Measurements from ENCODE around the gene ZNF763. TPM values are rescaled to one million over a fixed set of nuclear protein-coding genes. Genes with fewer than 3 reads are reported as not detected.

The ZNF763 gene
- polyA plus RNA-seq, 3 donors: 1.3 to 2.6 (median 1.7) TPM

- no peak overlapping the region for H3K9ac ChIP-seq (ENCODE audit: insufficient read depth, low read length, poor library complexity, severe bottlenecking)
- DNase-seq: peak in 1 of 3 donors; percentile 13
- H3K27ac Mint-ChIP-seq: no peak overlapping the region
- H2AFZ ChIP-seq (ENCODE audit: insufficient read depth, low read depth, low read length, poor library complexity, severe bottlenecking): no peak overlapping the region
- TF ChIP-seq, protein P1, sequence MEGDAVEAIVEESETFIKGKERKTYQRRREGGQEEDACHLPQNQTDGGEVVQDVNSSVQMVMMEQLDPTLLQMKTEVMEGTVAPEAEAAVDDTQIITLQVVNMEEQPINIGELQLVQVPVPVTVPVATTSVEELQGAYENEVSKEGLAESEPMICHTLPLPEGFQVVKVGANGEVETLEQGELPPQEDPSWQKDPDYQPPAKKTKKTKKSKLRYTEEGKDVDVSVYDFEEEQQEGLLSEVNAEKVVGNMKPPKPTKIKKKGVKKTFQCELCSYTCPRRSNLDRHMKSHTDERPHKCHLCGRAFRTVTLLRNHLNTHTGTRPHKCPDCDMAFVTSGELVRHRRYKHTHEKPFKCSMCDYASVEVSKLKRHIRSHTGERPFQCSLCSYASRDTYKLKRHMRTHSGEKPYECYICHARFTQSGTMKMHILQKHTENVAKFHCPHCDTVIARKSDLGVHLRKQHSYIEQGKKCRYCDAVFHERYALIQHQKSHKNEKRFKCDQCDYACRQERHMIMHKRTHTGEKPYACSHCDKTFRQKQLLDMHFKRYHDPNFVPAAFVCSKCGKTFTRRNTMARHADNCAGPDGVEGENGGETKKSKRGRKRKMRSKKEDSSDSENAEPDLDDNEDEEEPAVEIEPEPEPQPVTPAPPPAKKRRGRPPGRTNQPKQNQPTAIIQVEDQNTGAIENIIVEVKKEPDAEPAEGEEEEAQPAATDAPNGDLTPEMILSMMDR (IDR thresholded peaks at IDR 0.05): no peak
- H3K4me3 ChIP-seq (replicated peaks in 1 of 3; ENCODE audit: low read depth in 2 of 3, low read length in 3 of 3): no peak overlapping the region
- H3K9me3 ChIP-seq (replicated peaks in 1 of 2; ENCODE audit: control insufficient read depth in 1 of 2, insufficient read depth in 1 of 2, low read length in 2 of 2): peaks cover 48 to 59% of the 10 kb centered on the region in 2 donors
- WGBS (ENCODE audit: insufficient coverage): 92% methylated on average over 1 of the region's 4 CpGs
- peaks cover 0 to 8% (median 2%) of the 10 kb centered on the region in 3 donors for H3K27me3 Mint-ChIP-seq (ENCODE audit: low read depth in 3 of 3)
- intact Hi-C loops (cut with micrococcal nuclease): loop anchor here in 1 of 2 donors (10.0 kb wide), 1 partner anchor 168 kb away; the partner anchor contains the start of gene ZNF440
- peaks cover 11 to 21% of the 10 kb centered on the region in 2 donors for H3K36me3 ChIP-seq (replicated peaks in 1 of 2; ENCODE audit: control insufficient read depth in 1 of 2, insufficient read depth in 2 of 2, low read length in 2 of 2)
- H3K27ac ChIP-seq (ENCODE audit: low read depth in 1 of 2, low read length in 2 of 2): no peak overlapping the region
- H3K79me2 ChIP-seq (ENCODE audit: insufficient read depth, low read length): peaks cover under 1% of the 10 kb centered on the region
- peaks cover 0 to 4% of the 10 kb centered on the region in 2 donors for H3K4me1 ChIP-seq (ENCODE audit: control insufficient read depth in 1 of 2, insufficient read depth in 2 of 2, low read length in 2 of 2)
- peaks cover 2% of the 10 kb centered on the region for H3K4me1 Mint-ChIP-seq
- peaks cover 28 to 71% (median 62%) of the 10 kb centered on the region in 7 donors for H3K9me3 Mint-ChIP-seq
- no peak overlapping the region for H3K4me2 ChIP-seq (replicated peaks; ENCODE audit: extremely low read depth, low read length, poor library complexity, severe bottlenecking)
- no peaks in the 10 kb centered on the region for H4K20me1 ChIP-seq (ENCODE audit: insufficient read depth, low read length)
- peaks cover 17 to 31% of the 10 kb centered on the region in 2 donors for H3K36me3 Mint-ChIP-seq
- no peaks in the 10 kb centered on the region for H3K27me3 ChIP-seq (ENCODE audit: control insufficient read depth in 2 of 2, insufficient read depth in 2 of 2, low read length in 2 of 2)
- no peak overlapping the region for H3K4me3 Mint-ChIP-seq
Measured at GRCh38 chr19:11982526-11982925, 17.7 kb downstream of the ZNF763 start.

- H3K36me3 ChIP-seq (replicated peaks in 1 of 2; ENCODE audit: control insufficient read depth in 1 of 2, insufficient read depth in 2 of 2, low read length in 2 of 2): no peaks in the 10 kb centered on the region
- peaks cover 0 to 6% of the 10 kb centered on the region in 2 donors for H3K36me3 Mint-ChIP-seq
- TF ChIP-seq, protein P1 (IDR thresholded peaks at IDR 0.05): peak; percentile 27
- H3K9me3 ChIP-seq (replicated peaks in 1 of 2; ENCODE audit: control insufficient read depth in 1 of 2, insufficient read depth in 1 of 2, low read length in 2 of 2): peaks cover 35 to 36% of the 10 kb centered on the region in 2 donors
- DNase-seq: no peak
- H3K4me3 Mint-ChIP-seq: no peak overlapping the region
- peaks cover 0 to 8% (median 2%) of the 10 kb centered on the region in 3 donors for H3K27me3 Mint-ChIP-seq (ENCODE audit: low read depth in 3 of 3)
- no peak overlapping the region for H2AFZ ChIP-seq (ENCODE audit: insufficient read depth, low read depth, low read length, poor library complexity, severe bottlenecking)
- peaks cover 9 to 13% of the 10 kb centered on the region in 2 donors for H3K4me1 ChIP-seq (ENCODE audit: control insufficient read depth in 1 of 2, insufficient read depth in 2 of 2, low read length in 2 of 2)
- intact Hi-C loops (cut with micrococcal nuclease): loop anchor here (5.0 to 10.0 kb wide), 4 partner anchors 58 to 188 kb away; partner anchors contain the start of genes ZNF440 (in 2 of the 2), ZNF491 (in 1 of the 2) and ZNF700 (in 1 of the 2)
- H3K27ac Mint-ChIP-seq: no peak overlapping the region
- peaks cover 12 to 50% (median 39%) of the 10 kb centered on the region in 7 donors for H3K9me3 Mint-ChIP-seq
- H3K79me2 ChIP-seq (ENCODE audit: insufficient read depth, low read length): peaks cover 17% of the 10 kb centered on the region
- H3K27me3 ChIP-seq (ENCODE audit: control insufficient read depth in 2 of 2, insufficient read depth in 2 of 2, low read length in 2 of 2): no peaks in the 10 kb centered on the region
- H3K27ac ChIP-seq (ENCODE audit: low read depth in 1 of 2, low read length in 2 of 2): no peak overlapping the region
- no peak overlapping the region for H3K9ac ChIP-seq (ENCODE audit: insufficient read depth, low read length, poor library complexity, severe bottlenecking)
- H4K20me1 ChIP-seq (ENCODE audit: insufficient read depth, low read length): peaks cover 11% of the 10 kb centered on the region
- H3K4me1 Mint-ChIP-seq: peaks cover 12% of the 10 kb centered on the region
- no peak overlapping the region for H3K4me3 ChIP-seq (replicated peaks in 1 of 3; ENCODE audit: low read depth in 2 of 3, low read length in 3 of 3)
- WGBS (ENCODE audit: insufficient coverage): 42% methylated on average over 5 of the region's 5 CpGs
- H3K4me2 ChIP-seq (replicated peaks; ENCODE audit: extremely low read depth, low read length, poor library complexity, severe bottlenecking): no peak overlapping the region
Measured at GRCh38 chr19:11984986-11985385, 20.1 kb downstream of the ZNF763 start.

Measured in CD14-positive monocyte (primary cell).